Midbrain (tissue), 1 donor: ENCODE results near the gene NIPBL.
"Not testable (repeated sequence)": the region's sequence is repeated elsewhere in the genome, so short reads cannot be mapped to it uniquely, and the experiment has no call there.

Experiments
- DNase-seq: peaks from one replicate; lab custom pipeline; 2025; lab: John Stamatoyannopoulos, UW

The NIPBL gene

GRCh38 chr5:37015795-37016666, 139.5 kb downstream of the NIPBL start:
- DNase-seq, result no peak

GRCh38 chr5:37028910-37029309, 152.3 kb downstream of the NIPBL start:
- no peak for DNase-seq

GRCh38 chr5:37029436-37029835, 152.9 kb downstream of the NIPBL start:
- DNase-seq, result no peak

GRCh38 chr5:37034955-37035354, 158.4 kb downstream of the NIPBL start:
- peak; percentile 11 for DNase-seq

- no peak for DNase-seq
Observed at GRCh38 chr5:37037840-37038239, 161.3 kb downstream of the NIPBL start.

GRCh38 chr5:37039824-37040223, 163.3 kb downstream of the NIPBL start:
- no peak for DNase-seq

- DNase-seq, result peak; percentile 55
Observed at GRCh38 chr5:37043693-37044092, 167.1 kb downstream of the NIPBL start.

- DNase-seq, result no peak
Observed at GRCh38 chr5:37044120-37044519, 167.6 kb downstream of the NIPBL start.

- DNase-seq, result peak; percentile 65
Observed at GRCh38 chr5:37045703-37046102, 169.1 kb downstream of the NIPBL start.

- DNase-seq, result no peak
Observed at GRCh38 chr5:37047947-37048346, 171.4 kb downstream of the NIPBL start.

GRCh38 chr5:37054391-37054790, 177.8 kb downstream of the NIPBL start:
- peak; percentile 12 for DNase-seq

GRCh38 chr5:37055383-37055990, 178.9 kb downstream of the NIPBL start:
- DNase-seq, result no peak

- no peak for DNase-seq
Observed at GRCh38 chr5:37056762-37057161, 180.2 kb downstream of the NIPBL start.

- no peak for DNase-seq
Observed at GRCh38 chr5:37060030-37060429, 183.5 kb downstream of the NIPBL start.

GRCh38 chr5:37063739-37064138, 187.2 kb downstream of the NIPBL start:
- DNase-seq, result no peak

GRCh38 chr5:37064442-37064841, 187.9 kb downstream of the NIPBL start:
- DNase-seq, result no peak

- DNase-seq, result no peak
Observed at GRCh38 chr5:37071487-37071886, 194.9 kb downstream of the NIPBL start.

- peak; percentile 59 for DNase-seq
Observed at GRCh38 chr5:37071901-37072581, 195.5 kb downstream of the NIPBL start.

- DNase-seq, result no peak
Observed at GRCh38 chr5:37075399-37075950, 198.9 kb downstream of the NIPBL start.

- DNase-seq, result no peak
Observed at GRCh38 chr5:37077146-37077545, 200.6 kb downstream of the NIPBL start.

GRCh38 chr5:37080697-37081096, 204.1 kb downstream of the NIPBL start:
- no peak for DNase-seq

- not testable (repeated sequence) for DNase-seq
Observed at GRCh38 chr5:37082977-37083376, 206.4 kb downstream of the NIPBL start.

GRCh38 chr5:37086026-37086425, 209.5 kb downstream of the NIPBL start:
- not testable (repeated sequence) for DNase-seq
